Bone marrow (tissue), 2 donors: ENCODE data around the gene STMP1.

Experiments
- DNase-seq, 2 donors: peaks; one replicate each; lab custom pipeline; 2025; lab: John Stamatoyannopoulos, UW

Gene STMP1

GRCh38 chr7:135721198-135721820, 59.0 kb downstream of the STMP1 start:
- DNase-seq: no peak

GRCh38 chr7:135723411-135723810, 61.1 kb downstream of the STMP1 start:
- DNase-seq: no peak
